Measurements from ENCODE around the gene LENG1.

The LENG1 gene

GRCh38 chr19:54148158-54148557 lies 11.4 kb downstream of the LENG1 start:
- peaks cover 5% of the 10 kb centered on the region; the same call in 1 of the 2 replicates for H3K79me2 ChIP-seq (ENCODE audit: insufficient read depth, low read length)
- no peak for ATAC-seq (ENCODE audit: insufficient read depth, low read depth)
- no peak overlapping the region for H3K9ac ChIP-seq (ENCODE audit: low read depth, low read length)
- H3K4me1 ChIP-seq (ENCODE audit: insufficient read depth, low read length), result no peaks in the 10 kb centered on the region
- H2AFZ ChIP-seq (ENCODE audit: low read depth, low read length), result no peak overlapping the region
- H3K4me3 ChIP-seq (ENCODE audit: low read depth in 1 of 2, low read length in 2 of 2), result no peak overlapping the region
- H3K36me3 ChIP-seq (ENCODE audit: insufficient read depth, low read length), result peaks cover 98% of the 10 kb centered on the region
- TF ChIP-seq EZH2 (IDR thresholded peaks at IDR 0.05; ENCODE audit: borderline replicate concordance, low read depth, low read length, severe bottlenecking) (no peak), CTCF (IDR thresholded peaks at IDR 0.05; ENCODE audit: borderline replicate concordance, extremely low read depth, low read length, poor library complexity, severe bottlenecking) (no peak)
- no peaks in the 10 kb centered on the region for H3K9me3 ChIP-seq (ENCODE audit: insufficient read depth, low read length, severe bottlenecking)
- peaks cover 49% of the 10 kb centered on the region for H4K20me1 ChIP-seq (ENCODE audit: insufficient read depth, low read length)
- no peak overlapping the region for H3K27ac ChIP-seq (ENCODE audit: low read length)
- H3K4me2 ChIP-seq (ENCODE audit: insufficient read depth, low read length), result no peak overlapping the region
- H3K27me3 ChIP-seq (ENCODE audit: insufficient read depth, low read length, poor library complexity), result no peaks in the 10 kb centered on the region
- no peak for DNase-seq

- no peak overlapping the region for H3K4me2 ChIP-seq (ENCODE audit: insufficient read depth, low read length)
- DNase-seq (no peak), ATAC-seq (ENCODE audit: insufficient read depth, low read depth) (no peak)
- no peak overlapping the region for H3K4me3 ChIP-seq (ENCODE audit: low read depth in 1 of 2, low read length in 2 of 2)
- H2AFZ ChIP-seq (ENCODE audit: low read depth, low read length), result no peak overlapping the region
- TF ChIP-seq CTCF (IDR thresholded peaks at IDR 0.05; ENCODE audit: borderline replicate concordance, extremely low read depth, low read length, poor library complexity, severe bottlenecking), result no peak
- H3K9ac ChIP-seq (ENCODE audit: low read depth, low read length), result no peak overlapping the region
- peaks cover 8% of the 10 kb centered on the region for H3K79me2 ChIP-seq (ENCODE audit: insufficient read depth, low read length)
- H3K27ac ChIP-seq (ENCODE audit: low read length), result no peak overlapping the region
- H3K9me3 ChIP-seq (ENCODE audit: insufficient read depth, low read length, severe bottlenecking), result no peaks in the 10 kb centered on the region
- H3K36me3 ChIP-seq (ENCODE audit: insufficient read depth, low read length), result peaks cover 98% of the 10 kb centered on the region
- peaks cover 50% of the 10 kb centered on the region for H4K20me1 ChIP-seq (ENCODE audit: insufficient read depth, low read length)
- no peaks in the 10 kb centered on the region for H3K27me3 ChIP-seq (ENCODE audit: insufficient read depth, low read length, poor library complexity)
- no peaks in the 10 kb centered on the region for H3K4me1 ChIP-seq (ENCODE audit: insufficient read depth, low read length)
Measured at GRCh38 chr19:54147676-54148075, 11.8 kb downstream of the LENG1 start.

GRCh38 chr19:54145541-54146158 lies 13.9 kb downstream of the LENG1 start:
- DNase-seq (no peak), ATAC-seq (ENCODE audit: insufficient read depth, low read depth) (no peak)
- Histone ChIP-seq H3K4me2 (ENCODE audit: insufficient read depth, low read length) (no peak overlapping the region), H3K27ac (ENCODE audit: low read length) (no peak overlapping the region), H3K9ac (ENCODE audit: low read depth, low read length) (no peak overlapping the region), H3K4me1 (ENCODE audit: insufficient read depth, low read length) (peaks cover 4% of the 10 kb centered on the region), H3K36me3 (ENCODE audit: insufficient read depth, low read length) (peaks cover 100% of the 10 kb centered on the region), H3K4me3 (ENCODE audit: low read depth in 1 of 2, low read length in 2 of 2) (no peak overlapping the region), H3K27me3 (ENCODE audit: insufficient read depth, low read length, poor library complexity) (no peaks in the 10 kb centered on the region), H4K20me1 (ENCODE audit: insufficient read depth, low read length) (peaks cover 60% of the 10 kb centered on the region), H3K79me2 (ENCODE audit: insufficient read depth, low read length) (peaks cover 28% of the 10 kb centered on the region), H2AFZ (ENCODE audit: low read depth, low read length) (no peak overlapping the region), H3K9me3 (ENCODE audit: insufficient read depth, low read length, severe bottlenecking) (no peaks in the 10 kb centered on the region)
- no peak for TF ChIP-seq EZH2 (IDR thresholded peaks at IDR 0.05; ENCODE audit: borderline replicate concordance, low read depth, low read length, severe bottlenecking)
- no peak for TF ChIP-seq CTCF (IDR thresholded peaks at IDR 0.05; ENCODE audit: borderline replicate concordance, extremely low read depth, low read length, poor library complexity, severe bottlenecking)

Data from DND-41 (cell line).